Tibial nerve (tissue), 4 donors: Measurements from ENCODE around the gene SNTB2. TPM values are rescaled to one million over a fixed set of nuclear protein-coding genes. Genes with fewer than 3 reads are reported as not detected.
A peak's percentile ranks its signal among the peaks of the same experiment; 100 is the strongest.

ENCODE experiments used
- DNase-seq, 2 donors: peaks; one replicate each; pipeline ENCODE4 v3.0.0-alpha.2; 2019; ENCODE audit warnings: low spot score in 2 of 2
- H3K27ac ChIP-seq, 4 donors: fragments of 200-600 bp; sonication (generic) in 3 of 4; one replicate each; pipeline ENCODE4 v1.5.1; 2017 to 2019; ENCODE audit warnings: mild to moderate bottlenecking in 1 of 4
- H3K27me3 ChIP-seq, 2 donors: fragments of 200-600 bp; sonication (generic) in 1 of 2; one replicate each; pipeline versions ENCODE4 v1.5.1 to v1.6.0; 2017 to 2019
- H3K36me3 ChIP-seq, 3 donors: fragments of 200-600 bp; sonication (generic); one replicate each; pipeline ENCODE4 v1.5.1; 2018 to 2019
- H3K4me1 ChIP-seq, 4 donors: fragments of 200-600 bp; sonication (generic) in 3 of 4; one replicate each; pipeline ENCODE4 v1.5.1; 2017 to 2019
- H3K4me3 ChIP-seq, 4 donors: fragments of 200-600 bp; sonication (generic) in 3 of 4; one replicate each; pipeline ENCODE4 v1.5.1; 2017 to 2019; ENCODE audit warnings: mild to moderate bottlenecking in 1 of 4, moderate library complexity in 1 of 4
- H3K9me3 ChIP-seq, 4 donors: fragments of 200-600 bp; sonication (generic) in 3 of 4; one replicate each; pipeline ENCODE4 v1.5.1; 2017 to 2019
- CTCF ChIP-seq, 5 experiments: fragments of 200-600 bp in 3 of 5; fragments of 450-650 bp in 2 of 5; sonication (generic) in 3 of 5; IDR thresholded peaks; one replicate each; pipeline ENCODE4 v1.5.1; 2016 to 2019; ENCODE audit warnings: antibody characterized with exemption in 5 of 5, mild to moderate bottlenecking in 3 of 5, moderate library complexity in 2 of 5
- EP300 ChIP-seq, 2 donors: sonication (generic); formaldehyde crosslinking; IDR thresholded peaks; one replicate each; pipeline ENCODE4 v1.6.1; 2017; ENCODE audit warnings: antibody characterized with exemption in 2 of 2, mild to moderate bottlenecking in 1 of 2
- POLR2A ChIP-seq, 2 donors: fragments of 450-650 bp; IDR thresholded peaks; one replicate each; pipeline ENCODE4 v1.6.1; 2017; ENCODE audit warnings: antibody characterized with exemption in 2 of 2, mild to moderate bottlenecking in 2 of 2, moderate library complexity in 2 of 2
- WGBS, 2 donors: methylation state at CpG; one replicate each; pipeline ENCODE4 v1.1.5; 2018; 5-methylcytosine and 5-hydroxymethylcytosine counted together
- total RNA-seq, 4 donors: library from RNA; depleted of rRNA; stranded (reverse); fragments of >200 nt; gene quantifications; one replicate each; pipeline ENCODE4 v1.1.0, GENCODE V29; 2016

Gene SNTB2
- total RNA-seq, 4 donors from 2014 or later = 33.1 to 50.2 (median 37.7) TPM

GRCh38 chr16:69323415-69323814 is 136.5 kb downstream of the SNTB2 start:
- Histone ChIP-seq H3K27me3 (no peaks in the 10 kb centered on the region), H3K4me1 (peaks cover 0 to 31% (median 7%) of the 10 kb centered on the region in 4 donors), H3K36me3 (peaks cover 9 to 97% (median 32%) of the 10 kb centered on the region in 3 donors), H3K4me3 (no peak overlapping the region), H3K27ac (no peak overlapping the region), H3K9me3 (no peaks in the 10 kb centered on the region)
- TF ChIP-seq POLR2A (IDR thresholded peaks at IDR 0.05) (no peak), CTCF (IDR thresholded peaks at IDR 0.05) (no peak), EP300 (IDR thresholded peaks at IDR 0.05) (no peak)
- WGBS, 2 donors = 84 to 97% methylated on average over 14 of the region's 14 CpGs
- no peak for DNase-seq

GRCh38 chr16:69324013-69324531 is 137.1 kb downstream of the SNTB2 start:
- TF ChIP-seq POLR2A (IDR thresholded peaks at IDR 0.05) (no peak), CTCF (IDR thresholded peaks at IDR 0.05) (no peak), EP300 (IDR thresholded peaks at IDR 0.05) (no peak)
- H3K4me3 ChIP-seq = no peak overlapping the region
- 66 to 78% methylated on average over 8 of the region's 8 CpGs for WGBS, 2 donors
- peak in 1 of 2 donors; percentile 34 for DNase-seq
- no peaks in the 10 kb centered on the region for H3K9me3 ChIP-seq
- H3K27me3 ChIP-seq = no peaks in the 10 kb centered on the region
- H3K27ac ChIP-seq = no peak overlapping the region
- H3K4me1 ChIP-seq = peaks cover 2 to 38% (median 13%) of the 10 kb centered on the region in 4 donors
- H3K36me3 ChIP-seq = peaks cover 6 to 97% (median 26%) of the 10 kb centered on the region in 3 donors

- TF ChIP-seq EP300 (IDR thresholded peaks at IDR 0.05) (no peak), POLR2A (IDR thresholded peaks at IDR 0.05) (no peak), CTCF (IDR thresholded peaks at IDR 0.05) (no peak)
- no peak overlapping the region for H3K4me3 ChIP-seq
- peaks cover 6 to 91% (median 19%) of the 10 kb centered on the region in 3 donors for H3K36me3 ChIP-seq
- 75 to 77% methylated on average over 10 of the region's 10 CpGs for WGBS, 2 donors
- no peaks in the 10 kb centered on the region for H3K9me3 ChIP-seq
- no peak for DNase-seq
- no peaks in the 10 kb centered on the region for H3K27me3 ChIP-seq
- peaks cover 7 to 44% (median 16%) of the 10 kb centered on the region in 4 donors for H3K4me1 ChIP-seq
- H3K27ac ChIP-seq = no peak overlapping the region
Measured at GRCh38 chr16:69324585-69325253, 137.8 kb downstream of the SNTB2 start.

GRCh38 chr16:69325784-69326171 is 138.8 kb downstream of the SNTB2 start:
- Histone ChIP-seq H3K27me3 (no peaks in the 10 kb centered on the region), H3K27ac (no peak overlapping the region), H3K9me3 (no peaks in the 10 kb centered on the region), H3K4me3 (no peak overlapping the region), H3K36me3 (peaks cover 2 to 80% (median 9%) of the 10 kb centered on the region in 3 donors), H3K4me1 (peaks cover 7 to 47% (median 17%) of the 10 kb centered on the region in 4 donors)
- WGBS, 2 donors = 74 to 90% methylated on average over 6 of the region's 6 CpGs
- DNase-seq = no peak
- no peak for TF ChIP-seq CTCF (IDR thresholded peaks at IDR 0.05)
- TF ChIP-seq POLR2A (IDR thresholded peaks at IDR 0.05) = no peak
- no peak for TF ChIP-seq EP300 (IDR thresholded peaks at IDR 0.05)

- no peak for DNase-seq
- Histone ChIP-seq H3K27ac (no peak overlapping the region), H3K4me1 (peaks cover 7 to 53% (median 17%) of the 10 kb centered on the region in 4 donors), H3K36me3 (peaks cover 2 to 75% (median 3%) of the 10 kb centered on the region in 3 donors), H3K27me3 (no peaks in the 10 kb centered on the region), H3K9me3 (no peaks in the 10 kb centered on the region), H3K4me3 (no peak overlapping the region)
- TF ChIP-seq CTCF (IDR thresholded peaks at IDR 0.05) = no peak
- no peak for TF ChIP-seq POLR2A (IDR thresholded peaks at IDR 0.05)
- no peak for TF ChIP-seq EP300 (IDR thresholded peaks at IDR 0.05)
- 60 to 65% methylated on average over 7 of the region's 7 CpGs for WGBS, 2 donors
Measured at GRCh38 chr16:69326172-69326873, 139.4 kb downstream of the SNTB2 start.
